HCT116 (cell line): ENCODE data around the gene TBL1X. TPM values are rescaled to one million over a fixed set of nuclear protein-coding genes. Genes with fewer than 3 reads are reported as not detected.

Experiments used
- ATAC-seq: fragments of 200-7000 bp; cut with Tn5 transposase; 2 replicates; pipeline ENCODE4 v1.9.1; 2020; ENCODE audit warnings: mild to moderate bottlenecking, moderate library complexity
- BruUV-seq: library from RNA; stranded (reverse); fragments of 400-500 nt; replicated peaks from 2 replicates; lab custom pipeline; 2021; lab: Mats Ljungman, UMichigan
- CTCF ChIA-PET: fragments of 300-600 bp; sonication (Branson Sonifier 250); formaldehyde crosslinking; loops from one replicate; lab custom pipeline; 2021; ENCODE audit warnings: antibody characterized with exemption; lab: Charles Lee
- POLR2A ChIA-PET: fragments of 300-600, 350-600 bp; sonication (Branson Sonifier 250); formaldehyde crosslinking; loops from one replicate; lab custom pipeline; 2021; ENCODE audit warnings: antibody characterized with exemption; lab: Charles Lee
- RAD21 ChIA-PET, 2 experiments: fragments of 300-600 bp; sonication (Branson Sonifier 250); formaldehyde crosslinking; loops; one replicate each; lab custom pipeline; 2023; ENCODE audit warnings: low total read pairs in 2 of 2; ENCODE audit not compliant: uncharacterized antibody in 2 of 2, unreplicated experiment in 2 of 2, low non-redundant PET in 1 of 2; lab: Charles Lee
- DNase-seq: peaks from one replicate; pipeline ENCODE4 v3.0.0-alpha.2; 2010; ENCODE audit warnings: low read depth, low spot score
- H2AFZ ChIP-seq: fragments of 200-600 bp; shearing (Covaris generic), sonication (generic); 2 replicates; pipeline ENCODE4 v1.6.1; 2017; ENCODE audit warnings: low read depth, mixed run types, mixed read lengths, antibody characterized with exemption, low read length; ENCODE audit not compliant: poor library complexity, severe bottlenecking
- H3K27ac ChIP-seq: 2 replicates; pipeline ENCODE4 v1.5.1; 2012; ENCODE audit warnings: low read depth, low read length
- H3K27me3 ChIP-seq: fragments of 200-600 bp; sonication (generic); 2 replicates; pipeline ENCODE4 v1.6.1; 2016; ENCODE audit warnings: mixed run types, low read length, mixed read lengths; ENCODE audit not compliant: insufficient read depth
- H3K36me3 ChIP-seq, 2 experiments: fragments of 200-500 bp in 1 of 2; fragments of 200-600 bp in 1 of 2; sonication (Bioruptor generic) in 1 of 2; sonication (generic) in 1 of 2; 2 replicates each; pipeline versions ENCODE4 v1.5.1 to v1.6.1; 2014 to 2016; ENCODE audit warnings: low read length in 2 of 2, inconsistent platforms in 1 of 2, mixed read lengths in 1 of 2, mixed run types in 1 of 2; ENCODE audit not compliant: insufficient read depth in 2 of 2, control insufficient read depth in 1 of 2
- H3K4me1 ChIP-seq, 2 experiments: fragments of 200-600 bp in 1 of 2; sonication (generic) in 1 of 2; 2 replicates each; pipeline versions ENCODE4 v1.5.1 to v1.6.1; 2012 to 2017; ENCODE audit warnings: low read length in 2 of 2, inconsistent platforms in 1 of 2, mild to moderate bottlenecking in 1 of 2, mixed read lengths in 1 of 2, mixed run types in 1 of 2, moderate library complexity in 1 of 2; ENCODE audit not compliant: insufficient read depth in 2 of 2, control insufficient read depth in 1 of 2
- H3K4me2 ChIP-seq: fragments of 200-600 bp; sonication (generic); 2 replicates; pipeline ENCODE4 v1.6.1; 2017; ENCODE audit warnings: mixed run types, low read length, mixed read lengths
- H3K4me3 ChIP-seq, 2 experiments: fragments of 200-600 bp in 1 of 2; sonication (generic) in 1 of 2; replicated peaks in 1 of 2; 2 replicates each; pipeline ENCODE4 v1.5.1; 2011 to 2016; ENCODE audit warnings: low read length in 2 of 2, control low read depth in 1 of 2, low read depth in 1 of 2, mild to moderate bottlenecking in 1 of 2, mixed read lengths in 1 of 2, mixed run types in 1 of 2
- H3K79me2 ChIP-seq: fragments of 200-600 bp; sonication (generic); 2 replicates; pipeline ENCODE4 v1.6.1; 2017; ENCODE audit warnings: mild to moderate bottlenecking, mixed run types, low read length, moderate library complexity, mixed read lengths; ENCODE audit not compliant: insufficient read depth
- H3K9ac ChIP-seq: fragments of 200-600 bp; sonication (generic); 2 replicates; pipeline ENCODE4 v1.6.1; 2016; ENCODE audit warnings: low read length, mixed read lengths
- H3K9me2 ChIP-seq: fragments of 200-600 bp; sonication (generic), shearing (Covaris generic); 2 replicates; pipeline ENCODE4 v1.6.1; 2017; ENCODE audit warnings: mixed run types, mild to moderate bottlenecking, moderate library complexity; ENCODE audit not compliant: insufficient read depth
- H3K9me3 ChIP-seq, 2 experiments: fragments of 200-500 bp in 1 of 2; fragments of 200-600 bp in 1 of 2; sonication (Bioruptor generic) in 1 of 2; sonication (generic) in 1 of 2; 2 replicates each; pipeline ENCODE4 v1.6.1; 2014 to 2017; ENCODE audit warnings: low read length in 2 of 2, mixed read lengths in 2 of 2, inconsistent platforms in 1 of 2, low read depth in 1 of 2, mild to moderate bottlenecking in 1 of 2, mixed run types in 1 of 2, moderate library complexity in 1 of 2; ENCODE audit not compliant: control insufficient read depth in 1 of 2, insufficient read depth in 1 of 2
- H4K20me1 ChIP-seq: fragments of 200-600 bp; sonication (generic), shearing (Covaris generic); 2 replicates; pipeline ENCODE4 v1.6.1; 2017; ENCODE audit warnings: mixed run types, mild to moderate bottlenecking, moderate library complexity; ENCODE audit not compliant: insufficient read depth
- CTCF ChIP-seq, 3 experiments: fragments of 200-600 bp in 1 of 3; sonication (generic) in 1 of 3; IDR thresholded peaks in 2 of 3; conservative IDR thresholded peaks in 1 of 3; 2 replicates each; pipeline ENCODE4 v1.5.1; 2012 to 2017; ENCODE audit warnings: low read depth in 2 of 3, low read length in 2 of 3, antibody characterized with exemption in 1 of 3, borderline replicate concordance in 1 of 3, control low read depth in 1 of 3, mild to moderate bottlenecking in 1 of 3, mixed read lengths in 1 of 3, mixed run types in 1 of 3, moderate library complexity in 1 of 3; ENCODE audit not compliant: insufficient read depth in 1 of 3
- POLR2AphosphoS5 ChIP-seq: IDR thresholded peaks from 2 replicates; pipeline ENCODE4 v1.6.1; 2011; ENCODE audit warnings: mild to moderate bottlenecking, low read depth, low read length, moderate library complexity
- REST ChIP-seq: IDR thresholded peaks from 2 replicates; pipeline ENCODE4 v1.6.1; 2012; ENCODE audit warnings: low read depth
- SP1 ChIP-seq: IDR thresholded peaks from 2 replicates; pipeline ENCODE4 v1.6.1; 2012; ENCODE audit warnings: low read depth
- TCF7L2 ChIP-seq: IDR thresholded peaks from 2 replicates; pipeline ENCODE4 v1.7.0; 2011; ENCODE audit warnings: borderline replicate concordance, inconsistent platforms; ENCODE audit not compliant: insufficient read depth, insufficient read length; ENCODE audit errors: extremely low read depth
- ZBTB33 ChIP-seq: IDR thresholded peaks from 2 replicates; pipeline ENCODE4 v1.6.1; 2011; ENCODE audit warnings: mild to moderate bottlenecking, low read length, moderate library complexity; ENCODE audit not compliant: insufficient replicate concordance; ENCODE audit errors: extremely low read depth
- intact Hi-C: fragments of 100-400 bp; cut with micrococcal nuclease; formaldehyde crosslinking; loops from 2 replicates; pipeline ENCODE4 v1.10.0; 2022
- total RNA-seq: library from RNA; stranded (reverse); gene quantifications from one replicate; pipeline ENCODE4 v1.2.1, GENCODE V29; 2021; ENCODE audit not compliant: unreplicated experiment

TBL1X gene
- total RNA-seq, 1 experiment from 2014 or later, result 37.8 TPM

- H3K79me2 ChIP-seq, result no peaks in the 10 kb centered on the region
- intact Hi-C loops, result no loop called here
- POLR2A ChIA-PET, result no interaction called here
Observed at GRCh38 chrX:9557521-9557920, 92.7 kb downstream of the TBL1X start.

More at GRCh38 chrX:9557521-9557920, 92.7 kb downstream of the TBL1X start:
- no peaks in the 10 kb centered on the region for H3K27me3 ChIP-seq
- no peak overlapping the region for H3K4me3 ChIP-seq
- no peak for DNase-seq
- no peak overlapping the region for H2AFZ ChIP-seq
- ChIA-PET RAD21 (no interaction called here), CTCF (no interaction called here)
- 0 out of 4 replicates have a peak, but pooled peaks cover 0 to under 1% of the 10 kb centered on the region in 2 experiments for H3K4me1 ChIP-seq
- H4K20me1 ChIP-seq, result no peaks in the 10 kb centered on the region
- H3K36me3 ChIP-seq, result no peaks in the 10 kb centered on the region
- no peaks in the 10 kb centered on the region for H3K9me2 ChIP-seq
- no TSS peak for BruUV-seq
- H3K27ac ChIP-seq, result no peak overlapping the region
- no peak for TF ChIP-seq REST
- TF ChIP-seq CTCF (IDR thresholded peaks at IDR 0.05 in 2 of 3, conservative IDR thresholded peaks at IDR 0.05 in 1 of 3; ENCODE audit: borderline replicate concordance in 1 of 3, insufficient read depth in 1 of 3, low read depth in 2 of 3, low read length in 2 of 3), result no peak
- no peak for TF ChIP-seq ZBTB33
- no peak for TF ChIP-seq POLR2AphosphoS5
- TF ChIP-seq TCF7L2, result no peak
- no peak for TF ChIP-seq SP1
- H3K9me3 ChIP-seq, result no peaks in the 10 kb centered on the region
- no peak overlapping the region for H3K9ac ChIP-seq
- H3K4me2 ChIP-seq, result no peak overlapping the region
- no peak for ATAC-seq
